Raji (cell line): Measurements from ENCODE around the gene NEU3.

Experiments
- POLR2A ChIP-seq: IDR thresholded peaks from 2 replicates; pipeline ENCODE4 v1.6.1; 2011; ENCODE audit warnings: low read depth, low read length, control low read depth; ENCODE audit not compliant: insufficient read depth

NEU3 gene

GRCh38 chr11:75040167-75040770 lies 51.5 kb downstream of the NEU3 start:
- no peak for TF ChIP-seq POLR2A

- TF ChIP-seq POLR2A = no peak
Measured at GRCh38 chr11:75041263-75041662, 52.5 kb downstream of the NEU3 start.

- no peak for TF ChIP-seq POLR2A
Measured at GRCh38 chr11:75047191-75047590, 58.5 kb downstream of the NEU3 start.

GRCh38 chr11:75050516-75050915 lies 61.8 kb downstream of the NEU3 start:
- TF ChIP-seq POLR2A = no peak

- no peak for TF ChIP-seq POLR2A
Measured at GRCh38 chr11:75051043-75051442, 62.3 kb downstream of the NEU3 start.

GRCh38 chr11:75052457-75052856 lies 63.7 kb downstream of the NEU3 start:
- no peak for TF ChIP-seq POLR2A

- TF ChIP-seq POLR2A = no peak
Measured at GRCh38 chr11:75055511-75055910, 66.8 kb downstream of the NEU3 start.

- TF ChIP-seq POLR2A = no peak
Measured at GRCh38 chr11:75056814-75057213, 68.1 kb downstream of the NEU3 start.

- no peak for TF ChIP-seq POLR2A
Measured at GRCh38 chr11:75059299-75059698, 70.6 kb downstream of the NEU3 start.

- no peak for TF ChIP-seq POLR2A
Measured at GRCh38 chr11:75063741-75064314, 75.1 kb downstream of the NEU3 start.

GRCh38 chr11:75066061-75066460 lies 77.3 kb downstream of the NEU3 start:
- TF ChIP-seq POLR2A = no peak
